GM21576 (cell line): Measurements from ENCODE around the gene OSBPL6.
"Not testable (repeated sequence)": the region's sequence is repeated elsewhere in the genome, so short reads cannot be mapped to it uniquely, and the experiment has no call there.

ENCODE experiments used
- ATAC-seq: cut with Tn5 transposase; IDR thresholded peaks from one replicate; pipeline ENCODE4 v1.9.1; 2021; ENCODE audit warnings: mild to moderate bottlenecking, moderate library complexity; ENCODE audit not compliant: unreplicated experiment

OSBPL6 gene

DNA sequence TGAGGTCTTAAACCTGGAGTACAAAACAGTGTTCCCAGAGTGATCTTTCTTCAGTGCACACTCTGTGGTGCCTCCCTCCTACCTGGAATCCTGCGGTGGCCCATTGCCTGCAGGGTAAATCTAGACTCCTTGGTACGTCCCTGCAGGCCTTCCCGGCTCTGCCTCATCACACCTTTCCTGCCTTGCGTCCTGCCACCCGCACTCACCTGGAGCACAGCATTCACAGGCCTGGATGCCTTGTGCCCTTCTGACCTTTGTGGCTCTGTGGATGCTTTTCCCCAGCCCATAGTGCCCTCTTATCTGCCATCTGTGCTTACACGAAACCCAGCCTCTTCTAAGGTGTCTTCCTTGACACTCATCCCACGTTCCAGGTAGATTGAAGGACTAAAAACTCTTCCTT is 194.0 kb downstream of the OSBPL6 start:
- ATAC-seq, result no peak

- no peak for ATAC-seq
These were observed 197.4 kb downstream of the OSBPL6 start for GRCh38 chr2:178391701-178392100.

- no peak for ATAC-seq
These were observed 197.9 kb downstream of the OSBPL6 start for GRCh38 chr2:178392215-178392614.

DNA sequence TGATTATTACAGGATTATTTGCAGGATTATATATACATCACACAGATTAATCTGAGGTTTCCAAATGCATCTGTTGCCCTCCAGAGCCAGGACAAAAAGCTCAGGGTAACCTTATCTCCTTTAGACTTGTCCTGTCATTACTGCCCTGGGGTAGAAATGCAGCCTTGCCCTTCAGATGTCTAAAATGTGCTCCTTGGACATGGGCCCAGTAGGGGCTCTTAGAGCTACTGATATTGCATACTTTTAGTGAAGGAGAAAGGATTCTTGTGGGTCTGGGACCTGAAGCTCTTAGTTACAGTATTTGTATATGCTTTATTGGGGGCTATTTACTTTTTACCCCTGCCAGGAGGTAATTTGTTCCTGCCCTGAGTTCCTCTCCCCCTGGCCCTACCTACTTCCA is 200.5 kb downstream of the OSBPL6 start:
- no peak for ATAC-seq

DNA sequence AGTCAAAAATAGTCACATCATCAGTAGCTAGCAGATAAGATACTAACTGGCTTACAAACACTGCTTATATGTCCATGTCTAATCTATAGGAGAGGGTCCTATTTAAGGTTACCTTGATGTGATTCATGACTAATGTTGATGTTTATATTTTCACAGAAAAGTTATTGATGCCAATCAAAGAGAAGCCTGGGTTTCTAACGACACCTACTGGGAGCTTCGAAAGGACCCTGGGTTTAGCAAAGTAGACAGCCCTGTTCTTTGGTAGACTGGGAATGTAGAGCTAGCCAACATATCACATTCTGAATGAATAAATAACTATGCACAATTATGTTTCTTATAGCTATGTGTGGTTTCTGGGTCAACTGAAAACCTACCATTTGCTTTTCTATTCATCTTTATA is 201.0 kb downstream of the OSBPL6 start:
- ATAC-seq, result no peak

- ATAC-seq, result no peak
These were observed 201.7 kb downstream of the OSBPL6 start for GRCh38 chr2:178395941-178396570.

DNA sequence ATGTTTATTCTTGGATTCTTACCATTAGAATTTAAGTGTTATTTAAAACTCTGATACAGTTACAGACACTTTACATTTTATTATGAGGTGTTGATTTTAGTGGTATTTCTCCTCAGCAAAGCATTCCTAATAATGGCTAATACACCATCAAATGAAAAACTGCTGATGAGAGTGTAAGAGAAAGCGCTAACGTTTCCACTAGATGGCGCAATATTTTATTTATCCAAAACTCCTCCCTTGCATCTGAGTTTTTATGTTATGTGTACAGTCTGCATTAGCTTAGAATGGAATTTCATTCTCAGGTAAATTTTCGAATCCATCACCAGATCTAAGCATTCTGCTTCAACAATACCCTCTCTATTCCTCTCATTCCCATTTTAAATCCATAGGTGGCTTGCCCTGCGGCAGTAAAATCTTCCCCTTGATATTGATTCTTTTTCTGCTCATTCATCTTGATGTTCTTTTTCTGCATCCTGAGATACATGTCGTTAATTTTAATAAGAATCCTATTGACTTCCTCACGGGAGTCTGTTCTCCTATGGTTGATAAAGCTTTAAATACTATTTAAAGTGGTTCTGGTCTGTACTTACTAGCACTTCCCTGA is 202.8 kb downstream of the OSBPL6 start:
- ATAC-seq, result peak; percentile 95

- ATAC-seq, result no peak
These were observed 207.7 kb downstream of the OSBPL6 start for GRCh38 chr2:178401994-178402437.

- peak; percentile 36 for ATAC-seq
These were observed 209.5 kb downstream of the OSBPL6 start for GRCh38 chr2:178403671-178404306.

DNA sequence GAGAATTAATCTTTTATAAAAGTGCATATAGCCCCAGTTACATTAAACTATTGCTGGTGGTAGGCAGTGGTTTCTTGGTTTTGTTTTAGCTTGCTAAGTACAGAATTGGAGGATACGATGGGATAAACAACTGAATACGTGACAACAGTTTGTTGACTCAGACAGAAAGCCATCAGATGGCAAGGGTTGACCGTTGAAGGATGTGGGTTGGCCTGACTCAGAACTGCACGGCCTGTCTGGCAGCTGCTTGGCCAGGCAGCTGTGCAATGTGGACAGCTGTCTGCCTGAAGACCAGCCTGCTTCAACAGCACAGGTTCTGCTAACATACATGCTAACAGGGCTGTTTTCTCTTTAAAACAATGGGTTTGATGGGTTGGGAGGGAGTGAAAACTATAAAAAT is 210.1 kb downstream of the OSBPL6 start:
- peak; percentile 99 for ATAC-seq

DNA sequence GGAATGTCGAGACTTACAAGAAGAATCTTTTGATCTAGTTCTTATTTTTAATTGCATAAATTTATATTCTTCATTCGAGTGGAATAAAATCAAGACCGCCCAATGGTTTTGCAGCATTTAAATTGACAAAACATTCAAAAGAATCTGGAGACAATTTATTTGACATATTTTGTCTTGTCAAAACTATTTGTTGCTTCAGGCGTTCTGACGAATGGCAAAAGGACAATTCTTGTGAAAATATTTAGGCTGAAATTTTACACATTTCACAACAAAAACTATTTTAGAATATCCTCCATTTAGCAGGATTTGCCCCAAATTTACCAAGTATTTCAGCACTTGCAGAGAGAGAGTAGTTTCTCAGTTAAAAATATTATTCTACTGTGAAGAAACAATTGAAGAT is 214.9 kb downstream of the OSBPL6 start:
- ATAC-seq, result no peak

DNA sequence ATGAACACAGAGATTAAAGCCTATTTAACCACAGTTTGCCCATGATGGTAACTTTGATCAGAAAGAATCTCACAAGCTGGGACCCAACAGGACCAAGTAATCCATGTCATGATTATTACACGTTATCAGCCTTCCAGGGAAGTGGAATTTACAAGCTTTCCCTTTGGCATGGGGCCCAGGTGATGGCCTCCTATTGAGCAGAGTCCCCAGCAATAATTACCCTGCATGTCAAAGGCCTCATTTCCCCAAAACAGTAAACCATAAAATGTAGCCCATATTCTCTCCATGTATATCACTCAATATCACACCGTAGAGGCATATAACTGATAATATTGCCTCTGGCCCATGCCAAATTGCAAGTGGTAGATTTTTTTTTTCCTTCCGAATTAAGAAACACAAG is 217.7 kb downstream of the OSBPL6 start:
- no peak for ATAC-seq

GRCh38 chr2:178412453-178412852 is 218.1 kb downstream of the OSBPL6 start:
- ATAC-seq, result not testable (repeated sequence)

DNA sequence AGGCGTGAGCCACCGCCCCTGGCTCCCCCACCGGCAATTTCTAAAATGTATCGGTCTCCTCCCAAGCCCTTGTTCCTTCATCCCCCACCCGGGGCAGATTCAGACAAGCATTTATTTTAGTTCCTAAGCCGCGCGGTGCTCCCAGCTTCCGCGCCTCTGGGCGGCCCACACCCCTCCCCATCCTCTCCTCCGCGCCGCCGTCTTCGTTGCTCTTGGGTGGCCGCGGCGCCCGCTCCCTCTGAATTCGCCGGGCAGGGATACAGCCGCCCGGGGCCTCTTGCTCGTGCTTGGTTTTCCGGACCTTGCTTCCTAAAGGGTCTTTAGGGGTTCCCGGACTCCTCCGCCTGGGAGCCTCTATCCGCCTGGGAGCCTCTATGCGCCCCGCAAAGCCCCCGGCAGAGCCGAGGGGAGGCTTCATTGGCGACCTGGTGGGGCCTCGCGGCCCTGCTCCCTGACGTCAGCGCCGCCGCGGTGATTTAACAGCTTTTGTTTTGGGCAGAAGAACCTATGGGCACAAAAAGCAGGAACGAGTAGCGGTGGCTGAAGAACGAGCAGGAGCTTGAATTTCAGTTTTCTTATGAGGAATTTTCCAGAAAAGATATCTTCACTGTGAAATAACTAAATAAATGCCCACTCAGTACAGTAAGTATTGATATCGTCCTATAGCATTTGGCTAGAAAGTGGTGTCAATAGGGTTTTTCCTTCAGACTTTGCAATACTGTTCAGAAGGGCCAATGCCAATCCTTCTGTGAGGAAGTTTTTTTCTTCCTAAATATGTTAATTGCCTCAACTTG is 219.4 kb downstream of the OSBPL6 start:
- peak; percentile 68 for ATAC-seq

- ATAC-seq, result peak; percentile 86
These were observed 220.2 kb downstream of the OSBPL6 start for GRCh38 chr2:178414266-178415247.

GRCh38 chr2:178415979-178416378 is 221.7 kb downstream of the OSBPL6 start:
- no peak for ATAC-seq

- ATAC-seq, result no peak
These were observed 223.6 kb downstream of the OSBPL6 start for GRCh38 chr2:178417916-178418315.

DNA sequence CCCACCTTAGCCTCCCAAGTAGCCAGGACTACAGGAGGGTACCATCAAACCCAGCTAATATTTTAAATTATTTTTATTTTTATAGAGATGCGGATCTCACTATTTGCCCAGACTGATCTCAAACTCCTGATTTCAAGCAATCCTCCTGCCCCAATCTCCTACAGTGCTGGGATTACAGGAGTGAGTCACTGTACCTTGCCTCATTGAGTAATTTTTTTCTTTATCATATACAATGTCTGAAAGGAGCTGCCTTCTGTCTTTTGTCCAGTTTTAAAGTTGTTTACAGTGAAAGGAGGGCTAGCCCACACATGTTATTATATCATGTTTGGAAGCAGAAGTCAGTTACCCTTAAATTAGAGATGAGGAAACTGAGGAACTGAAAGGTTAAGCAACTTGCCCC is 224.1 kb downstream of the OSBPL6 start:
- no peak for ATAC-seq

- ATAC-seq, result no peak
These were observed 224.8 kb downstream of the OSBPL6 start for GRCh38 chr2:178419123-178419522.

GRCh38 chr2:178420463-178420999 is 226.2 kb downstream of the OSBPL6 start:
- no peak for ATAC-seq
